ENCODE measurements around the gene TMEM106C. TPM values are rescaled to one million over a fixed set of nuclear protein-coding genes. Genes with fewer than 3 reads are reported as not detected.

TMEM106C gene
- total RNA-seq, 6 experiments from 2014 or later: 87.8 to 123 (median 107) TPM

GRCh38 chr12:48000878-48001504 lies 37.6 kb downstream of the TMEM106C start:
- H3K4me3 Mint-ChIP-seq: peak overlapping the region; percentile 94
- peak; percentile 72 for DNase-seq
- H3K27me3 Mint-ChIP-seq (ENCODE audit: insufficient read depth): peaks cover 53% of the 10 kb centered on the region
- peak overlapping the region; percentile 71; the same call in 1 of the 2 replicates for H3K27ac Mint-ChIP-seq
- no peak; the same call in 1 of the 2 replicates for TF ChIP-seq CTCF (IDR thresholded peaks at IDR 0.05)
- H3K36me3 Mint-ChIP-seq (ENCODE audit: low read depth): no peaks in the 10 kb centered on the region
- no peaks in the 10 kb centered on the region for H3K9me3 Mint-ChIP-seq
- H3K4me1 Mint-ChIP-seq (ENCODE audit: low read depth): peaks cover 23% of the 10 kb centered on the region

GRCh38 chr12:48001505-48002413 lies 38.4 kb downstream of the TMEM106C start:
- TF ChIP-seq CTCF (IDR thresholded peaks at IDR 0.05): no peak
- H3K27me3 Mint-ChIP-seq (ENCODE audit: insufficient read depth): peaks cover 58% of the 10 kb centered on the region

GRCh38 chr12:48002414-48002730 lies 39.0 kb downstream of the TMEM106C start:
- peaks cover 18% of the 10 kb centered on the region for H3K4me1 Mint-ChIP-seq (ENCODE audit: low read depth)
- no peaks in the 10 kb centered on the region for H3K9me3 Mint-ChIP-seq
- peaks cover 62% of the 10 kb centered on the region for H3K27me3 Mint-ChIP-seq (ENCODE audit: insufficient read depth)

More at GRCh38 chr12:48001505-48002413, 38.4 kb downstream of the TMEM106C start:
- H3K36me3 Mint-ChIP-seq (ENCODE audit: low read depth): no peaks in the 10 kb centered on the region
- peak overlapping the region; percentile 71; the same call in 1 of the 2 replicates for H3K27ac Mint-ChIP-seq
- peaks cover 18% of the 10 kb centered on the region for H3K4me1 Mint-ChIP-seq (ENCODE audit: low read depth)
- H3K9me3 Mint-ChIP-seq: no peaks in the 10 kb centered on the region
- peak overlapping the region; percentile 94 for H3K4me3 Mint-ChIP-seq
- peak; percentile 15 for DNase-seq

GRCh38 chr12:48002773-48003218 lies 39.4 kb downstream of the TMEM106C start:
- H3K27ac Mint-ChIP-seq: no peak overlapping the region
- peak overlapping the region; percentile 94; the same call in 1 of the 2 replicates for H3K4me3 Mint-ChIP-seq
- DNase-seq: no peak
- H3K4me1 Mint-ChIP-seq (ENCODE audit: low read depth): peaks cover 18% of the 10 kb centered on the region
- TF ChIP-seq CTCF (IDR thresholded peaks at IDR 0.05): no peak
- H3K36me3 Mint-ChIP-seq (ENCODE audit: low read depth): no peaks in the 10 kb centered on the region
- H3K27me3 Mint-ChIP-seq (ENCODE audit: insufficient read depth): peaks cover 66% of the 10 kb centered on the region
- H3K9me3 Mint-ChIP-seq: no peaks in the 10 kb centered on the region

More at GRCh38 chr12:48002414-48002730, 39.0 kb downstream of the TMEM106C start:
- H3K36me3 Mint-ChIP-seq (ENCODE audit: low read depth): no peaks in the 10 kb centered on the region
- DNase-seq: no peak
- H3K27ac Mint-ChIP-seq: no peak overlapping the region
- TF ChIP-seq CTCF (IDR thresholded peaks at IDR 0.05): no peak
- peak overlapping the region; percentile 94 for H3K4me3 Mint-ChIP-seq

GRCh38 chr12:48003226-48004052 lies 40.0 kb downstream of the TMEM106C start:
- DNase-seq: no peak
- 0 out of 2 replicates have a peak, but pooled peaks have one; percentile 31 for TF ChIP-seq CTCF (IDR thresholded peaks at IDR 0.05)
- Mint-ChIP-seq H3K27me3 (ENCODE audit: insufficient read depth) (peaks cover 72% of the 10 kb centered on the region), H3K4me1 (ENCODE audit: low read depth) (peaks cover 18% of the 10 kb centered on the region), H3K4me3 (no peak overlapping the region), H3K9me3 (no peaks in the 10 kb centered on the region), H3K36me3 (ENCODE audit: low read depth) (no peaks in the 10 kb centered on the region), H3K27ac (no peak overlapping the region)

All from HFFc6 (cell line).